Measurements from ENCODE around the gene LRG1. TPM values are rescaled to one million over a fixed set of nuclear protein-coding genes. Genes with fewer than 3 reads are reported as not detected.
A peak's percentile ranks its signal among the peaks of the same experiment; 100 is the strongest.

The LRG1 gene
- total RNA-seq, 1 donor from 2014 or later: 0.25 TPM

DNA sequence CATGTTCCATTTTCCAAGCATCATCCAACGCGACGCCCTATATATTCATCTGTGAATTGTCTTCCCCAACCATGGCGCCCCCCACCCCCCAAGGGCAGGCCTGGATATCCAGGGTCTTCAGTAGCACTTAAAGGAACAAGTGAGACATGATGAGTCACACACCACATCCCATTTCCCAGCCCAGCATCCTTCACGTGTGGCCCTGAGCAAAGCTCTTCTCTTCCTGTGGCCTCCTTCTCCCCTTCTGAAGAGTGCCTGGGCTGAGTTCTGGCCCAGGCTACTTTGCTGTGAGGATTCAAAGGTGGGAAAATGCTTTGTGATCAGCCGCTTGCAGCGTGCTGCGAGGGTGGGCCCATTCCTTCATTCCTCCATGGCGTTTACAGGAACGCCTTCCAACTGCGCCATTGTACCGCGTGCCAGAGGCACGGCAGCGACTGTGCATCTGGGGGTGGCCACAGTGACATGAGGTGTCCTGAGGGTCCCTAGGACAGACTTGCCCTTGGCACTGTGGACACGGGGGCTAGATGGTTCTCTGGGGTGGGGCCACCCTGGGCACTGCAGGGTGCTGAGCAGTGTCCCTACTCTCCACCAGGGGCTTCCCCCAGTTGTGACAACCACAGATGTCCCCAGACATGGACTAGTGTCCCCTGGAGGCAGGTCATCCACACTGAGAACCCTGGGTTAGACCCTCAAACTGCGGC lies 33.2 kb downstream of the LRG1 start:
- peak; percentile 9 for DNase-seq (ENCODE audit: low read depth)
- no peak for TF ChIP-seq CTCF (IDR thresholded peaks at IDR 0.05; ENCODE audit: insufficient read depth, low read length, poor library complexity, severe bottlenecking)
- no peak overlapping the region for H3K4me3 ChIP-seq (ENCODE audit: low read depth, low read length)
- H3K36me3 ChIP-seq (ENCODE audit: control insufficient read depth, insufficient read depth, low read length): peaks cover 1% of the 10 kb centered on the region
- H3K27me3 ChIP-seq (ENCODE audit: control insufficient read depth, insufficient read depth, low read length): no peaks in the 10 kb centered on the region

GRCh38 chr19:4505570-4506448 lies 34.0 kb downstream of the LRG1 start:
- Histone ChIP-seq H3K27me3 (ENCODE audit: control insufficient read depth, insufficient read depth, low read length) (no peaks in the 10 kb centered on the region), H3K36me3 (ENCODE audit: control insufficient read depth, insufficient read depth, low read length) (peaks cover 1% of the 10 kb centered on the region), H3K4me3 (ENCODE audit: low read depth, low read length) (no peak overlapping the region)
- DNase-seq (ENCODE audit: low read depth): no peak
- no peak for TF ChIP-seq CTCF (IDR thresholded peaks at IDR 0.05; ENCODE audit: insufficient read depth, low read length, poor library complexity, severe bottlenecking)

- H3K4me3 ChIP-seq (ENCODE audit: low read depth, low read length): no peak overlapping the region
- peaks cover 1% of the 10 kb centered on the region for H3K36me3 ChIP-seq (ENCODE audit: control insufficient read depth, insufficient read depth, low read length)
- DNase-seq (ENCODE audit: low read depth): no peak
- no peaks in the 10 kb centered on the region for H3K27me3 ChIP-seq (ENCODE audit: control insufficient read depth, insufficient read depth, low read length)
- TF ChIP-seq CTCF (IDR thresholded peaks at IDR 0.05; ENCODE audit: insufficient read depth, low read length, poor library complexity, severe bottlenecking): no peak
Measured at GRCh38 chr19:4504891-4505569, 34.8 kb downstream of the LRG1 start.

GRCh38 chr19:4504297-4504701 lies 35.5 kb downstream of the LRG1 start:
- DNase-seq (ENCODE audit: low read depth): no peak
- Histone ChIP-seq H3K4me3 (ENCODE audit: low read depth, low read length) (no peak overlapping the region), H3K36me3 (ENCODE audit: control insufficient read depth, insufficient read depth, low read length) (peaks cover 1% of the 10 kb centered on the region), H3K27me3 (ENCODE audit: control insufficient read depth, insufficient read depth, low read length) (no peaks in the 10 kb centered on the region)
- TF ChIP-seq CTCF (IDR thresholded peaks at IDR 0.05; ENCODE audit: insufficient read depth, low read length, poor library complexity, severe bottlenecking): no peak

DNA sequence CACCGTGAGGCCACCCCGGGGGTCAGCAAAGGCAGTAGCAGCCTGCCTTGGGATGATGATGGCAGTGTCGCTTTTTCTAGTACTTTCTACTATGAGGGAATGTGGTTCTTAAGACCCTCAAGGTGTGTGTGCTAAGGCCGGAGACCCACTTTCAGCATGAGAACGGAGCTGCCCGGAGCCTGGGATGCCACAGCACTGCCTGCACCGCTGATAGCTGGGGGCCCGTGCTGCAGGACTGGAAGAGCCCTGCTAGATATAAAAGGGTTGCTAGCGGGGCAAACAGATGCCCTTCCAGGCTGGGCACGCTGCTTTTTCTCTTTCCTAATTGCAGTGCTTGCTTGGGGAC lies 36.0 kb downstream of the LRG1 start:
- H3K4me3 ChIP-seq (ENCODE audit: low read depth, low read length): no peak overlapping the region
- DNase-seq (ENCODE audit: low read depth): no peak
- H3K27me3 ChIP-seq (ENCODE audit: control insufficient read depth, insufficient read depth, low read length): no peaks in the 10 kb centered on the region
- peaks cover 1% of the 10 kb centered on the region for H3K36me3 ChIP-seq (ENCODE audit: control insufficient read depth, insufficient read depth, low read length)
- no peak for TF ChIP-seq CTCF (IDR thresholded peaks at IDR 0.05; ENCODE audit: insufficient read depth, low read length, poor library complexity, severe bottlenecking)

Data from kidney epithelial cell (primary cell).